Neural progenitor cell (in vitro differentiated cells): Measurements from ENCODE around the gene EHMT1.

Experiments
- EZH2 ChIP-seq: fragments of 200-600 bp; sonication (generic); IDR thresholded peaks from 2 replicates; pipeline ENCODE4 v1.6.1; 2017; ENCODE audit warnings: antibody characterized with exemption, mild to moderate bottlenecking, moderate library complexity
- TF ChIP-seq, protein P1 (sequence below): fragments of 200-600 bp; sonication (generic); IDR thresholded peaks from 2 replicates; pipeline ENCODE4 v1.5.1; 2017; ENCODE audit warnings: antibody characterized with exemption, mild to moderate bottlenecking

DNA sequence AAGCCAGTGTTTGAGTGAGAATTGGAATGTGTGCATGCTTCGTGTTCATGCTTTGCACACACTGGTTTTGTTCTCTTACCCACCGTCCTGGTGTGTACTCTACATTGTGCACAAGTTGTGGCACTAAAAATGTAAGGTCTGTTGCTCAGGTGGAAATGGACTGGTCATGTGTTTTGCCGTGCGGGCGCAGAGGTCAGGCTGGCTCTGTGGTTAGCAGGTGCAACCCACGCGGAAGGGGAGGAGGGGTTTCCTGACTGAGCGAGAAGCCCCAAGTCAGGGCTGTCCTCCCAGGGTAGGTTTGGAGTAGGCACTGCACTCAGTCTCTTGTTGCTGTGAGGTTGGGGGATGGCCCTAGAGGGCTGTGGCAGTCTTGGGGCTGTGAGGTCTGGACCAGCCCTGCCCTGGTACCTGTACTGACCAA lies 86.6 kb downstream of the EHMT1 start:
- TF ChIP-seq, protein P1, sequence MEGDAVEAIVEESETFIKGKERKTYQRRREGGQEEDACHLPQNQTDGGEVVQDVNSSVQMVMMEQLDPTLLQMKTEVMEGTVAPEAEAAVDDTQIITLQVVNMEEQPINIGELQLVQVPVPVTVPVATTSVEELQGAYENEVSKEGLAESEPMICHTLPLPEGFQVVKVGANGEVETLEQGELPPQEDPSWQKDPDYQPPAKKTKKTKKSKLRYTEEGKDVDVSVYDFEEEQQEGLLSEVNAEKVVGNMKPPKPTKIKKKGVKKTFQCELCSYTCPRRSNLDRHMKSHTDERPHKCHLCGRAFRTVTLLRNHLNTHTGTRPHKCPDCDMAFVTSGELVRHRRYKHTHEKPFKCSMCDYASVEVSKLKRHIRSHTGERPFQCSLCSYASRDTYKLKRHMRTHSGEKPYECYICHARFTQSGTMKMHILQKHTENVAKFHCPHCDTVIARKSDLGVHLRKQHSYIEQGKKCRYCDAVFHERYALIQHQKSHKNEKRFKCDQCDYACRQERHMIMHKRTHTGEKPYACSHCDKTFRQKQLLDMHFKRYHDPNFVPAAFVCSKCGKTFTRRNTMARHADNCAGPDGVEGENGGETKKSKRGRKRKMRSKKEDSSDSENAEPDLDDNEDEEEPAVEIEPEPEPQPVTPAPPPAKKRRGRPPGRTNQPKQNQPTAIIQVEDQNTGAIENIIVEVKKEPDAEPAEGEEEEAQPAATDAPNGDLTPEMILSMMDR: no peak
- no peak for TF ChIP-seq EZH2
